Mesothelial cell of epicardium (in vitro differentiated cells): ENCODE measurements around the gene PTPRG. TPM values are rescaled to one million over a fixed set of nuclear protein-coding genes. Genes with fewer than 3 reads are reported as not detected.

ENCODE experiments used
- DNase-seq, 2 experiments: peaks; one replicate each; pipeline ENCODE4 v3.0.0; 2021; ENCODE audit warnings: low spot score in 2 of 2; ENCODE audit not compliant: unreplicated experiment in 2 of 2
- H3K27ac Mint-ChIP-seq: 2 replicates; pipeline ENCODE4 v1.8.0; 2021; ENCODE audit warnings: mixed read lengths
- H3K27me3 Mint-ChIP-seq: 2 replicates; pipeline ENCODE4 v1.8.0; 2021; ENCODE audit warnings: low read depth, mixed read lengths
- H3K36me3 Mint-ChIP-seq: 2 replicates; pipeline ENCODE4 v1.8.0; 2021; ENCODE audit warnings: mixed read lengths
- H3K4me1 Mint-ChIP-seq: 2 replicates; pipeline ENCODE4 v1.8.0; 2021; ENCODE audit warnings: mixed read lengths
- H3K4me3 Mint-ChIP-seq: 2 replicates; pipeline ENCODE4 v1.8.0; 2021; ENCODE audit warnings: mild to moderate bottlenecking, moderate library complexity, mixed read lengths
- H3K9me3 Mint-ChIP-seq: 2 replicates; pipeline ENCODE4 v1.8.0; 2021; ENCODE audit warnings: mixed read lengths
- CTCF ChIP-seq: fragments of 200-600 bp; sonication (generic); IDR thresholded peaks from one replicate; pipeline ENCODE4 v1.5.0; 2021; ENCODE audit warnings: antibody characterized with exemption; ENCODE audit not compliant: unreplicated experiment
- total RNA-seq: library from RNA; stranded (reverse); gene quantifications from 3 replicates; pipeline ENCODE4 v1.2.1, GENCODE V29; 2021

The PTPRG gene
- total RNA-seq, 1 donor from 2014 or later = 40.4 TPM

- peaks cover 20% of the 10 kb centered on the region for H3K9me3 Mint-ChIP-seq
- no peak for DNase-seq
- H3K27me3 Mint-ChIP-seq = no peaks in the 10 kb centered on the region
- H3K27ac Mint-ChIP-seq = no peak overlapping the region
- no peak for TF ChIP-seq CTCF
- peaks cover 9% of the 10 kb centered on the region for H3K4me1 Mint-ChIP-seq
- H3K36me3 Mint-ChIP-seq = peaks cover 4% of the 10 kb centered on the region
- H3K4me3 Mint-ChIP-seq = no peak overlapping the region
These were observed 561.4 kb downstream of the PTPRG start for GRCh38 chr3:62122819-62123218.

- no peak for TF ChIP-seq CTCF
- H3K27ac Mint-ChIP-seq = no peak overlapping the region
These were observed 564.0 kb downstream of the PTPRG start for GRCh38 chr3:62125380-62125779.

DNA sequence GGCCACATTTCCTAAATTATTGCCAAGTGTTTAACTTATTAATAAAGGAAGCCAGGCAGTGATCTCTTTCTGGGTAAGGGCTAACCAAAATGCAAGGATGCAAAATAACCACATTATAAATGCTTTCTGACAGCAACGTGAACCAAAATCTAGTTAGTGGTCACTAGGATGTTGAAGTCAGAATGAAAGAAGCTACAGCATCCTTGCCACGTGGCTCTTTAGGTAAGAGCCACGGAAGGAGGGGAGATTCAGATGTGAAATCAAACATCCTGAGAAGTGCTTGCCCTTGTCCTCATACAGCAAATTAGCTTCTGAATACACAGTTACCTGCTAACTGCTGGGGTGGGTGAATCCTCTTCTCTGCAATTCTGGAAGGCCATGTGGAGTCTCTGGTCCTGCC lies 565.7 kb downstream of the PTPRG start:
- no peak for DNase-seq
- Mint-ChIP-seq H3K27me3 (no peaks in the 10 kb centered on the region), H3K9me3 (peaks cover 13% of the 10 kb centered on the region), H3K4me1 (peaks cover 9% of the 10 kb centered on the region), H3K4me3 (no peak overlapping the region), H3K27ac (no peak overlapping the region), H3K36me3 (no peaks in the 10 kb centered on the region)
- TF ChIP-seq CTCF = no peak

More at GRCh38 chr3:62125380-62125779, 564.0 kb downstream of the PTPRG start:
- peaks cover 12% of the 10 kb centered on the region for H3K4me1 Mint-ChIP-seq
- H3K9me3 Mint-ChIP-seq = peaks cover 13% of the 10 kb centered on the region
- H3K27me3 Mint-ChIP-seq = no peaks in the 10 kb centered on the region
- H3K36me3 Mint-ChIP-seq = no peaks in the 10 kb centered on the region
- no peak overlapping the region for H3K4me3 Mint-ChIP-seq
- DNase-seq = no peak

- no peak overlapping the region for H3K27ac Mint-ChIP-seq
- no peak overlapping the region for H3K4me3 Mint-ChIP-seq
- no peak for DNase-seq
- no peaks in the 10 kb centered on the region for H3K36me3 Mint-ChIP-seq
- peaks cover 7% of the 10 kb centered on the region for H3K9me3 Mint-ChIP-seq
- H3K27me3 Mint-ChIP-seq = no peaks in the 10 kb centered on the region
- TF ChIP-seq CTCF = no peak
- H3K4me1 Mint-ChIP-seq = peaks cover 17% of the 10 kb centered on the region
These were observed 566.7 kb downstream of the PTPRG start for GRCh38 chr3:62128051-62128450.

GRCh38 chr3:62128681-62129080 lies 567.3 kb downstream of the PTPRG start:
- H3K27ac Mint-ChIP-seq = no peak overlapping the region

More at GRCh38 chr3:62128681-62129080, 567.3 kb downstream of the PTPRG start:
- TF ChIP-seq CTCF = no peak
- Mint-ChIP-seq H3K4me1 (peaks cover 21% of the 10 kb centered on the region), H3K4me3 (no peak overlapping the region), H3K36me3 (no peaks in the 10 kb centered on the region), H3K9me3 (peaks cover 5% of the 10 kb centered on the region), H3K27me3 (no peaks in the 10 kb centered on the region)
- DNase-seq = no peak
